Neuronal stem cell (in vitro differentiated cells): ENCODE measurements around the gene VAMP8.

Experiments used
- DNase-seq: peaks from one replicate; pipeline ENCODE4 v3.0.0-alpha.2; 2013; ENCODE audit warnings: low spot score
- H2AFZ ChIP-seq: one replicate; pipeline ENCODE4 v1.6.1; 2013; ENCODE audit warnings: mild to moderate bottlenecking, low read length, inconsistent platforms
- H2AK5ac ChIP-seq: 2 replicates; pipeline ENCODE4 v1.6.1; 2013; ENCODE audit warnings: low read depth, mild to moderate bottlenecking, inconsistent platforms, low read length, moderate library complexity, mixed read lengths
- H2BK120ac ChIP-seq: 2 replicates; pipeline ENCODE4 v1.6.1; 2013; ENCODE audit warnings: low read depth, mild to moderate bottlenecking, inconsistent platforms, low read length, moderate library complexity, mixed read lengths
- H2BK12ac ChIP-seq: one replicate; pipeline ENCODE4 v1.6.1; 2013; ENCODE audit warnings: low read length, inconsistent platforms
- H2BK15ac ChIP-seq: 2 replicates; pipeline ENCODE4 v1.6.1; 2013; ENCODE audit warnings: mild to moderate bottlenecking, low read length, inconsistent platforms, mixed read lengths
- H2BK5ac ChIP-seq: one replicate; pipeline ENCODE4 v1.6.1; 2013; ENCODE audit warnings: inconsistent platforms, mild to moderate bottlenecking, low read length, moderate library complexity
- H3K14ac ChIP-seq: one replicate; pipeline ENCODE4 v1.6.1; 2013; ENCODE audit warnings: low read length, inconsistent platforms
- H3K18ac ChIP-seq: 2 replicates; pipeline ENCODE4 v1.6.1; 2013; ENCODE audit warnings: low read length, inconsistent platforms
- H3K23ac ChIP-seq: 2 replicates; pipeline ENCODE4 v1.6.1; 2013; ENCODE audit warnings: low read depth, mild to moderate bottlenecking, mixed read lengths, low read length, inconsistent platforms; ENCODE audit not compliant: poor library complexity
- H3K27ac ChIP-seq: replicated peaks from 3 replicates; pipeline ENCODE4 v1.5.1; 2013; ENCODE audit warnings: low read length, inconsistent platforms
- H3K27me3 ChIP-seq, 3 experiments: 2 replicates each; pipeline ENCODE4 v1.6.1; 2013; ENCODE audit warnings: low read length in 3 of 3, mild to moderate bottlenecking in 2 of 3, inconsistent platforms in 1 of 3, low read depth in 1 of 3, mixed read lengths in 1 of 3, moderate library complexity in 1 of 3; ENCODE audit not compliant: control insufficient read depth in 3 of 3, insufficient read depth in 3 of 3
- H3K36me3 ChIP-seq, 2 donors: replicated peaks in 1 of 2; 2 replicates each; pipeline ENCODE4 v1.6.1; 2013; ENCODE audit warnings: low read length in 2 of 2; ENCODE audit not compliant: control insufficient read depth in 2 of 2, insufficient read depth in 2 of 2
- H3K4ac ChIP-seq: 2 replicates; pipeline ENCODE4 v1.6.1; 2013; ENCODE audit warnings: inconsistent platforms, mild to moderate bottlenecking, low read length, moderate library complexity
- H3K4me1 ChIP-seq, 2 donors: 1 replicate in 1 of 2; 2 replicates in 1 of 2; pipeline ENCODE4 v1.6.1; 2013; ENCODE audit warnings: low read length in 2 of 2, low read depth in 1 of 2; ENCODE audit not compliant: control insufficient read depth in 2 of 2, insufficient read depth in 1 of 2
- H3K4me2 ChIP-seq: one replicate; pipeline ENCODE4 v1.6.1; 2013; ENCODE audit warnings: mild to moderate bottlenecking, low read length, inconsistent platforms; ENCODE audit not compliant: insufficient read depth, poor library complexity, severe bottlenecking
- H3K4me3 ChIP-seq, 2 donors: 2 replicates each; pipeline ENCODE4 v1.5.1; 2013; ENCODE audit warnings: low read length in 2 of 2, mild to moderate bottlenecking in 2 of 2, inconsistent platforms in 1 of 2, moderate library complexity in 1 of 2
- H3K79me1 ChIP-seq: one replicate; pipeline ENCODE4 v1.6.1; 2013; ENCODE audit warnings: low read depth, mild to moderate bottlenecking, inconsistent platforms, low read length, moderate library complexity
- H3K9ac ChIP-seq: one replicate; pipeline ENCODE4 v1.6.1; 2013; ENCODE audit warnings: mild to moderate bottlenecking, low read depth, low read length, inconsistent platforms; ENCODE audit not compliant: poor library complexity
- H3K9me3 ChIP-seq, 2 donors: replicated peaks in 1 of 2; 2 replicates each; pipeline versions ENCODE3 to v1.6.1; 2013; ENCODE audit warnings: low read length in 2 of 2, mild to moderate bottlenecking in 2 of 2, inconsistent platforms in 1 of 2, low read depth in 1 of 2, mixed read lengths in 1 of 2, moderate library complexity in 1 of 2; ENCODE audit not compliant: control insufficient read depth in 2 of 2, insufficient read depth in 1 of 2
- H4K8ac ChIP-seq: one replicate; pipeline ENCODE4 v1.6.1; 2013; ENCODE audit warnings: low read depth, mild to moderate bottlenecking, inconsistent platforms, low read length, moderate library complexity
- H4K91ac ChIP-seq: one replicate; pipeline ENCODE4 v1.6.1; 2013; ENCODE audit warnings: low read length, low read depth, mild to moderate bottlenecking, inconsistent platforms; ENCODE audit not compliant: poor library complexity
- WGBS, 2 donors: extraction: QIAGEN DNeasy Blood & Tissue Kit; methylation state at CpG; one replicate each; pipeline ENCODE4 v1.1.7; 2013; ENCODE audit warnings: missing lambda C conversion rate in 2 of 2, mixed read lengths in 1 of 2; ENCODE audit not compliant: insufficient read length in 2 of 2, insufficient replicate concordance in 1 of 2; ENCODE audit errors: extremely low coverage in 2 of 2; 5-methylcytosine and 5-hydroxymethylcytosine counted together

Gene VAMP8

DNA sequence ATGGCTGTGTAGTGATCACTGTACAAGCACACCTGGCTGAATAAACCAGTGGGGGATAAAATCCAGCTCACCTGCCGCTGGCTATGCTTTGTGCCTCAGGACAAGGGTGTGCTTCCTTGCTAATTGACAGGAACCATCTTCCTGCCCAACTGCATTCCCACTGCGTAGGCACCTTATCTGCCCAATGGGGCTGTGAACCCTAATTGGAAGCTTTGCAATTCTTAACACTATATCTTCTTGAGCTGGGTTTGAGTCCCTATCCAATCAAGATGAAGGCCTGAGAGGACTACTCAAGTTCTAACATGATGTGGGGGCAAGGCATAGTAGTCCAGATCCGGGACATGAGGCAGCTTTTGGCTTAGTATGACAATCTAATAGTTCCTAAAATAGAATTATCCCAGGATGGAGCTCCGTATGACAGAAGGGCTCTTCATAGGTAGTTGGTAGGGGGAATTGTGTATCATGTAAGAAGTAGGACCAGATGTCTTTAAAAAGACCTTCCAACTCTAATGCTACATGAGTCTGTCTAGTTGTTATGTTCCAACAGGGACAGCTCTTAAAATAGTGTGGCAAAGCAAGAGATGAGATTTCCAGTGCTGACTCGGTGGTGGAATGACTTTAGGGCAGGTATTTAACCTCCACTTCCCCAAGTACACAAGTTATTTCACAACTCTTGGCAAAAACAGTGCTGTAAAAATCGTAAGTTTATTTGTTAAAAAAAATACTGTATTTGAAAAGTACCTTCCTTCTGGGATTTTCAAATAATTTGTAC is 27.4 kb downstream of the VAMP8 start:
- no CpG with 5 or more reads among the region's 6 CpGs for WGBS, 2 donors

DNA sequence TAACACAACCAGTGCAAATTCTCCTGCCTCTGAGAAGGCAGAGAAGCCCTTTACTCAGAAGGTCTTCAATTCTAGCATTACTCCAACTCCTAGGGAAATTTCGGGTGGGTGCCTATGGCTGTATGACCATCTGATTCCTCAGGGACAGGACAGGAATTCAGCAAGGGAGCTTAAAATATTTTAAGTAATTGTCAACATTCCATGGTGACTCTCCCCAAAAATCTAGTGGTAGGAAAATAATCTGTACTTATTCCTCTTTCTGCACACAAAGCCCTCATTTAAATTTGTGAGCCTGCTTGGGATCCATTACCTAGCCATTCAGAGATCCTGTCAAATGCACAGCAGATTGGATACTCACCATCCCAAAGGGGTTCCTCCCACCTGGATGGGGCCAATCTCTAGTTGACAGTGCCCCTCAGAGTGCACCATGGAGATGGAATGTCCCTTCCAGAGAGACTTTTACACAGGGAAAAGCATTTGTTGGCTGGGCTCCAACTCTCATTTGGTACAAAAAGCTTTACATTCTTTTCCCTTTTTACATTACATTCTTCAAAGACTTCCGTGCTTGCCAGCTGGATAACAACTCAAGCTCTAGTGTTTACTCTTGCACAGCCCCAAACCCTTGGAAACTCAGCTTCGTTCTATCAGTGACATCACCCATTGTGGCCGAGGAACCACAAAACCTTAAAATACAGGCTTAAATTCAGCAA is 28.2 kb downstream of the VAMP8 start:
- no peak overlapping the region for H2BK120ac ChIP-seq
- no peak for DNase-seq
- peaks cover 5 to 8% of the 10 kb centered on the region in 2 donors for H3K4me1 ChIP-seq
- H2AK5ac ChIP-seq = no peak overlapping the region
- no peak overlapping the region for H3K4me2 ChIP-seq
- peaks cover 0 to 2% of the 10 kb centered on the region in 2 donors for H3K9me3 ChIP-seq
- no peak overlapping the region for H3K27ac ChIP-seq
- no CpG with 5 or more reads among the region's 4 CpGs for whole genome bisulfite sequencing, 2 donors
- no peak overlapping the region for H3K4me3 ChIP-seq
- H3K9ac ChIP-seq = no peak overlapping the region
- H4K91ac ChIP-seq = no peak overlapping the region
- peaks cover 7% of the 10 kb centered on the region for H3K79me1 ChIP-seq
- no peak overlapping the region for H2BK5ac ChIP-seq
- H4K8ac ChIP-seq = no peak overlapping the region
- no peak overlapping the region for H3K4ac ChIP-seq
- no peak overlapping the region for H3K23ac ChIP-seq
- H2BK12ac ChIP-seq = no peak overlapping the region
- no peak overlapping the region for H2BK15ac ChIP-seq
- peaks cover 18 to 61% of the 10 kb centered on the region in 2 donors for H3K36me3 ChIP-seq
- no peak overlapping the region for H2AFZ ChIP-seq
- no peaks in the 10 kb centered on the region for H3K27me3 ChIP-seq
- H3K18ac ChIP-seq = no peak overlapping the region
- no peak overlapping the region for H3K14ac ChIP-seq

More for the DNA sequence above, 27.4 kb downstream of the VAMP8 start:
- peaks cover 22 to 58% of the 10 kb centered on the region in 2 donors for H3K36me3 ChIP-seq
- H2BK12ac ChIP-seq = no peak overlapping the region
- no peak overlapping the region for H2BK120ac ChIP-seq
- DNase-seq = no peak
- H3K27me3 ChIP-seq = no peaks in the 10 kb centered on the region
- H3K4me3 ChIP-seq = no peak overlapping the region
- no peak overlapping the region for H4K8ac ChIP-seq
- H3K4ac ChIP-seq = no peak overlapping the region
- H2BK5ac ChIP-seq = no peak overlapping the region
- H3K79me1 ChIP-seq = peaks cover 7% of the 10 kb centered on the region
- H3K9me3 ChIP-seq = peaks cover 0 to 2% of the 10 kb centered on the region in 2 donors
- H3K4me2 ChIP-seq = no peak overlapping the region
- peaks cover 5 to 8% of the 10 kb centered on the region in 2 donors for H3K4me1 ChIP-seq
- no peak overlapping the region for H3K18ac ChIP-seq
- H3K27ac ChIP-seq = no peak overlapping the region
- H2BK15ac ChIP-seq = no peak overlapping the region
- H3K23ac ChIP-seq = no peak overlapping the region
- no peak overlapping the region for H3K14ac ChIP-seq
- no peak overlapping the region for H2AFZ ChIP-seq
- H3K9ac ChIP-seq = no peak overlapping the region
- no peak overlapping the region for H4K91ac ChIP-seq
- no peak overlapping the region for H2AK5ac ChIP-seq

GRCh38 chr2:85606116-85606455 is 28.7 kb downstream of the VAMP8 start:
- WGBS, 2 donors = no CpG with 5 or more reads among the region's 7 CpGs
- no peak overlapping the region for H4K8ac ChIP-seq
- no peaks in the 10 kb centered on the region for H3K27me3 ChIP-seq
- H2BK5ac ChIP-seq = no peak overlapping the region
- no peak overlapping the region for H3K23ac ChIP-seq
- no peak overlapping the region for H3K4me3 ChIP-seq
- no peak overlapping the region for H3K18ac ChIP-seq
- H3K27ac ChIP-seq = no peak overlapping the region
- peaks cover 0 to 2% of the 10 kb centered on the region in 2 donors for H3K9me3 ChIP-seq
- no peak overlapping the region for H3K14ac ChIP-seq
- peaks cover 7 to 9% of the 10 kb centered on the region in 2 donors for H3K4me1 ChIP-seq
- H2BK15ac ChIP-seq = no peak overlapping the region
- peaks cover 17 to 61% of the 10 kb centered on the region in 2 donors for H3K36me3 ChIP-seq
- H2AK5ac ChIP-seq = no peak overlapping the region
- no peak overlapping the region for H2AFZ ChIP-seq
- no peak overlapping the region for H4K91ac ChIP-seq
- H2BK120ac ChIP-seq = no peak overlapping the region
- no peak overlapping the region for H3K9ac ChIP-seq
- no peak overlapping the region for H3K4me2 ChIP-seq
- H3K79me1 ChIP-seq = peaks cover 7% of the 10 kb centered on the region
- no peak overlapping the region for H2BK12ac ChIP-seq
- DNase-seq = no peak
- H3K4ac ChIP-seq = no peak overlapping the region
